ENCODE results near the gene EGLN3. TPM values are rescaled to one million over a fixed set of nuclear protein-coding genes. Genes with fewer than 3 reads are reported as not detected.

The EGLN3 gene
- total and polyA plus RNA-seq, 2 of the 13 experiments (the other 11 are each of a cell fraction or from before 2014, with no cell fraction given) = 0.18 to 27.3 TPM

GRCh38 chr14:33909380-33910084 is 41.3 kb downstream of the EGLN3 start (continued):
- no peak for TF ChIP-seq TRAFD1 (CRISPR knock-in tag; IDR thresholded peaks at IDR 0.05; ENCODE audit: borderline replicate concordance)
- no peak for TF ChIP-seq ZNF225 (CRISPR knock-in tag; IDR thresholded peaks at IDR 0.05)
- TF ChIP-seq HDAC2 (CRISPR knock-in tag; IDR thresholded peaks at IDR 0.05) = peak; percentile 83
- TF ChIP-seq FOXP1 (IDR thresholded peaks at IDR 0.05) = peak; percentile 95
- TF ChIP-seq FOXP1 (CRISPR knock-in tag; IDR thresholded peaks at IDR 0.05) = peak; percentile 100
- TF ChIP-seq HES4 (CRISPR knock-in tag; IDR thresholded peaks at IDR 0.05; ENCODE audit: borderline replicate concordance) = 0 out of 2 replicates have a peak, but pooled peaks have one; percentile 51
- no peak for TF ChIP-seq MTF1 (CRISPR knock-in tag; IDR thresholded peaks at IDR 0.05)
- TF ChIP-seq ZNF850 (CRISPR knock-in tag; conservative IDR thresholded peaks at IDR 0.05) = no peak
- TF ChIP-seq HMGA1 (CRISPR knock-in tag; conservative IDR thresholded peaks at IDR 0.05) = no peak
- no peak for TF ChIP-seq GPN1 (CRISPR knock-in tag; IDR thresholded peaks at IDR 0.05; ENCODE audit: borderline replicate concordance)
- no peak for TF ChIP-seq ZNF232 (CRISPR knock-in tag; IDR thresholded peaks at IDR 0.05; ENCODE audit: borderline replicate concordance)
- no peak for TF ChIP-seq ATF5 (CRISPR knock-in tag; IDR thresholded peaks at IDR 0.05; ENCODE audit: low read depth)
- no peak for TF ChIP-seq FLYWCH1 (CRISPR knock-in tag; IDR thresholded peaks at IDR 0.05)
- no peak; the same call in 1 of the 2 replicates for TF ChIP-seq ZNF556 (CRISPR knock-in tag; IDR thresholded peaks at IDR 0.05; ENCODE audit: borderline replicate concordance)
- TF ChIP-seq EED (CRISPR knock-in tag; IDR thresholded peaks at IDR 0.05) = peak; percentile 59; the same call in 1 of the 2 replicates
- TF ChIP-seq ARID3A (IDR thresholded peaks at IDR 0.05; ENCODE audit: low read depth, low read length) = peak; percentile 97
- TF ChIP-seq ZSCAN20 (CRISPR knock-in tag; IDR thresholded peaks at IDR 0.05; ENCODE audit: borderline replicate concordance) = no peak
- no peak for TF ChIP-seq BRD4 (CRISPR knock-in tag; IDR thresholded peaks at IDR 0.05)
- TF ChIP-seq ZNF33B (CRISPR knock-in tag; IDR thresholded peaks at IDR 0.05) = no peak
- TF ChIP-seq RXRA (CRISPR knock-in tag; IDR thresholded peaks at IDR 0.05) = no peak; the same call in 1 of the 2 replicates
- no peak for TF ChIP-seq ZNF234 (CRISPR knock-in tag; conservative IDR thresholded peaks at IDR 0.05)
- TF ChIP-seq MYC (CRISPR knock-in tag; IDR thresholded peaks at IDR 0.05; ENCODE audit: borderline replicate concordance) = no peak
- 0 out of 2 replicates have a peak, but pooled peaks have one; percentile 24 for TF ChIP-seq GATA4 (IDR thresholded peaks at IDR 0.05; ENCODE audit: borderline replicate concordance, low read depth)
- peak; percentile 88; the same call in 1 of the 2 replicates for TF ChIP-seq ZNF280D (CRISPR knock-in tag; IDR thresholded peaks at IDR 0.05)
- TF ChIP-seq RAD21 (CRISPR knock-in tag; IDR thresholded peaks at IDR 0.05) = no peak
